Progenitor cell of endocrine pancreas (in vitro differentiated cells): Measurements from ENCODE around the gene C5orf52. TPM values are rescaled to one million over a fixed set of nuclear protein-coding genes. Genes with fewer than 3 reads are reported as not detected.
"Not testable (repeated sequence)": the region's sequence is repeated elsewhere in the genome, so short reads cannot be mapped to it uniquely, and the experiment has no call there.

Experiments used
- DNase-seq: peaks from one replicate; pipeline ENCODE4 v3.0.0; 2021; ENCODE audit warnings: low spot score; ENCODE audit not compliant: unreplicated experiment
- H3K27ac Mint-ChIP-seq: 2 replicates; pipeline ENCODE4 v1.8.0; 2021; ENCODE audit warnings: mild to moderate bottlenecking, moderate library complexity, mixed read lengths
- H3K27me3 Mint-ChIP-seq: 2 replicates; pipeline ENCODE4 v1.8.0; 2021; ENCODE audit warnings: mixed read lengths
- H3K36me3 Mint-ChIP-seq: 2 replicates; pipeline ENCODE4 v1.8.0; 2022; ENCODE audit warnings: mixed read lengths; ENCODE audit not compliant: insufficient read depth
- H3K4me1 Mint-ChIP-seq: 2 replicates; pipeline ENCODE4 v1.8.0; 2021; ENCODE audit warnings: low read depth, mixed read lengths
- H3K4me3 Mint-ChIP-seq: 2 replicates; pipeline ENCODE4 v1.8.0; 2021; ENCODE audit warnings: low read depth, mild to moderate bottlenecking, moderate library complexity, mixed read lengths
- H3K9me3 Mint-ChIP-seq: 2 replicates; pipeline ENCODE4 v1.8.0; 2021; ENCODE audit warnings: low read depth, mixed read lengths
- total RNA-seq: library from RNA; stranded (reverse); gene quantifications from 2 replicates; pipeline ENCODE4 v1.2.1, GENCODE V29; 2021
- TF ChIP-seq, protein P1 (sequence below): fragments of 200-600 bp; sonication (generic); IDR thresholded peaks from one replicate; pipeline ENCODE4 v1.5.0; 2021; ENCODE audit warnings: antibody characterized with exemption, mild to moderate bottlenecking; ENCODE audit not compliant: unreplicated experiment

Gene C5orf52
- total RNA-seq, 1 donor from 2014 or later: not detected

DNA sequence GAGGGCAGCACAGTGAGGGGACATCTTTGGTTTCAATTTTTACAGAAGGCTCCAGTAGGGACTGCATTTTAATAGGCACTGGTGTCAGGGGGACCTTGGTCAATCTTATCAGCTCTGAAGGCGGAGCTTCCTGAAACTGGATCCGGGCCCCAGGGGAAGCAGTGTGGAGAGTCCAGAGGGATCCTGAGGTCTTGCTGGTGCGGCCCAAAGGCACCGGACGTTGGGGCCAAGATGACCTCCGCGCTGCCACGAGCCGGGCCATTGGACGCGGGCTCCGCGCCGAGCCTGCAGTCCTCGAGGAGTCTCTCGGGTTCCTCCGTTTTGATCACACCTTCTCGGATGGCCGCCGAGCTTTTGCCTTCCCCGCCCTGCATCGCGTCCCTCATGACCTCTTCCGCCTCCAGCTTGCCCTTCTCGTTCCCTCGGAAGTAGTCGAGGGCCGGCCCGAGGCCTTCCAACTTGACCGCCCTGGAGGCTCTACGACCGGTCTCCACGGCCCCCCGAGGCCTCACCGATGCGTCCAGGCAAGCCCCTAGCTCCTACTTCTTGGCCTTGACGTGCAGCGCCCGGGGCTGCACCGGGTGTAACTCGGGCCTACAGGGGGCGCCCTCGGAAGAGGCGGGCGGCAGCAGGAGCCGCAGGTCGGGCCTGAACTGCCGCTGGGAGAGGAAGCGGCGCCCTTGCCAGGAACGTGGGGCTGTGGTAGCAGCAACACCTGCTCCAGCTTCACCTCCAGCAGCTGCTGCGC lies 18.8 kb downstream of the C5orf52 start:
- no peak for DNase-seq
- H3K36me3 Mint-ChIP-seq: peaks cover 2% of the 10 kb centered on the region

DNA sequence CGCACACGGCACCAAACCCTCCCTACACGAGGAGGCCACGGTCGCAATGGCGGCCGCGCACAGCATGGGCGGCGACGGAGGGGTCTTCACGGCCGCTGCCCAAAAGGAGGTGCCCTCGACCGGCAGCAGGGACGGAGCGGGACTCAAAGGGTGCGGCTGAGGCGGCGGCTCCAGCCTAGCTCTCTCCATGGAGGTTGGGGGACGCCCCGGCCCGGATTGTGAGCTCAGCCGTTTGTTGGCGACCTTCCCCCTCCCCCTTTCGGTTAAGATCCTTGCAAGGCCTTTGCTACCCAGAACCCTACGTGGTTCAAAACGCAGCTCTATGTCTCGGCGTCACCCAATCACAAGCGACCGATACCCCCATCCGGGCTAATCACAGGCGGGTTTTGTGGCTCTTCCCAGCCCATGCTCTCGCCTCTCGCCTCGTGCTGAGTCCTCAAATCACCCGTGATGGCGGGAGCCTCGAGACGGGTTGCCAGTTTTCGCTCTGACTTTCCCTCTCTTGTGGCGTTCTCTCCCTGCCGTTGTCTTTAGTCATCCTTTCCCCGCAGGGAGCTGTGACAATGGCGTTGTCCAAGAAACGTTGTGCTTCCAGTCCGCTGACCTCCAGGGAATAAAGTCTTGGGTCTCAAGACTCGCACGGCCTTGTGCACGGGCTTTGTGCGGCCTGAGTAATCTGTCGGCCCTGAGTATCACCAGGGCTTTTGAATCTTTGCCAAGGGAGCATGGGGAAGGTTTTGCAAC lies 19.5 kb downstream of the C5orf52 start:
- no peak for DNase-seq
- Mint-ChIP-seq H3K36me3 (peaks cover 2% of the 10 kb centered on the region), H3K9me3 (peaks cover 15% of the 10 kb centered on the region), H3K4me3 (no peak overlapping the region), H3K27ac (no peak overlapping the region), H3K27me3 (no peaks in the 10 kb centered on the region), H3K4me1 (peaks cover 10% of the 10 kb centered on the region)
- TF ChIP-seq, protein P1, sequence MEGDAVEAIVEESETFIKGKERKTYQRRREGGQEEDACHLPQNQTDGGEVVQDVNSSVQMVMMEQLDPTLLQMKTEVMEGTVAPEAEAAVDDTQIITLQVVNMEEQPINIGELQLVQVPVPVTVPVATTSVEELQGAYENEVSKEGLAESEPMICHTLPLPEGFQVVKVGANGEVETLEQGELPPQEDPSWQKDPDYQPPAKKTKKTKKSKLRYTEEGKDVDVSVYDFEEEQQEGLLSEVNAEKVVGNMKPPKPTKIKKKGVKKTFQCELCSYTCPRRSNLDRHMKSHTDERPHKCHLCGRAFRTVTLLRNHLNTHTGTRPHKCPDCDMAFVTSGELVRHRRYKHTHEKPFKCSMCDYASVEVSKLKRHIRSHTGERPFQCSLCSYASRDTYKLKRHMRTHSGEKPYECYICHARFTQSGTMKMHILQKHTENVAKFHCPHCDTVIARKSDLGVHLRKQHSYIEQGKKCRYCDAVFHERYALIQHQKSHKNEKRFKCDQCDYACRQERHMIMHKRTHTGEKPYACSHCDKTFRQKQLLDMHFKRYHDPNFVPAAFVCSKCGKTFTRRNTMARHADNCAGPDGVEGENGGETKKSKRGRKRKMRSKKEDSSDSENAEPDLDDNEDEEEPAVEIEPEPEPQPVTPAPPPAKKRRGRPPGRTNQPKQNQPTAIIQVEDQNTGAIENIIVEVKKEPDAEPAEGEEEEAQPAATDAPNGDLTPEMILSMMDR: no peak

More for the DNA sequence above, 18.8 kb downstream of the C5orf52 start:
- Mint-ChIP-seq H3K4me1 (peaks cover 12% of the 10 kb centered on the region), H3K9me3 (peaks cover 15% of the 10 kb centered on the region), H3K27ac (no peak overlapping the region), H3K27me3 (no peaks in the 10 kb centered on the region), H3K4me3 (no peak overlapping the region)
- TF ChIP-seq, protein P1: no peak

DNA sequence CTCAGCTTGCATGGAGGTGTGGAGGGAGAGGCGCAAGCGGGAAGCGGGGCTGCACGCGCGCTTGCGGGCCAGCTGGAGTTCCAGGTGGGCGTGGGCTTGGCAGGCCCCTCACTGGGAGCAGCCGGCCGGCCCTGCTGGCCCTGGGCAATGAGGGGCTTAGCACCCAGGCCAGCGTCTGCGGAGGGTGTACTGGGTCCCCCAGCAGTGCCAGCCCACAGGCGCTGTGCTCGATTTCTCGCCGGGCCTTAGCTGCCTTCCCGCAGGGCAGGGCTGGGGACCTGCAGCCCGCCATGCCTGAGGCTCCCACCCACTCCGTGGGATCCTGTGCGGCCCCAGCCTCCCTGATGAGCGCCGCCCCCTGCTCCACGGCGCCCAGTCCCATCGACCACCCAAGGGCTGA lies 22.5 kb downstream of the C5orf52 start:
- not testable (repeated sequence) for H3K27ac Mint-ChIP-seq, H3K27me3 Mint-ChIP-seq, H3K36me3 Mint-ChIP-seq, DNase-seq, H3K4me1 Mint-ChIP-seq, H3K4me3 Mint-ChIP-seq
- H3K9me3 Mint-ChIP-seq: peaks cover 23% of the 10 kb centered on the region

DNA sequence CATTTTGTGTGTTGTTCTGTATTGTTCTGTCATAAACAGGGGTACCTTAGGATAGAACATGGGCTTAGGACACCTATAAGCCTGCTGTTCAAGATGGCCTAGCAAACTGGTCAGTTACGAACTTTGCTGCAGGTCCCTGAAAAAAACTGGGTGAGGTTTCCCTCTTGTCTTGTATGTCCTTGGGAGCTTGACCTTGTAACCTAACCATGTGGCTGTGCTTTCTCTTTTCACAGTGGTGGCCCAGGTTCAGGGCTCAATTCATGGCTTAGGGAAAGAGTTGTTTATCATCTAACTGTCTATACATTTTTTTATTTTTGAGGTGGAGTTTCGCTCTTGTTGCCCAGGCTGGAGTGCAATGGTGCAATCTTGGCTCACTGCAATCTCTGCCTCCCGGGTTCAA lies 24.8 kb downstream of the C5orf52 start:
- DNase-seq, H3K27me3 Mint-ChIP-seq, H3K4me1 Mint-ChIP-seq, H3K36me3 Mint-ChIP-seq, H3K27ac Mint-ChIP-seq, H3K4me3 Mint-ChIP-seq: not testable (repeated sequence)
- H3K9me3 Mint-ChIP-seq: peaks cover 25% of the 10 kb centered on the region

DNA sequence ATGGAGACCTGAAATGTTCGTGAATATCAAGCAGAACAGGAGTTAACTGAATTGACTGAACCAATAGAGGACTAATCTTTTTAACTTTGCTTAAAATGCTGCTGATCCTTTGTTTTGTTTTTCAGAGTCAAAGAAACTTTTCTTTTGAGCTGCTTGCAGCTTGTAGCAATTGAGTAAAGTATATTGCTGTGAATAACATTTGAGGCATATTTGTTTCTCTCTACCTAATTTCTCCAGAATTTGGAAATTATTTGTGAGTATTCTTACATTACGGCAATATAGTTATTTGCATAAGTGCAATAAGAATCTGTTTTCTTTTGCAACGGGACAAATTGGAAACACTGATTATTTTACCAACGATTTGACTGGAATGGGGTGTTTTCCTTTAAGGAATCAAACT lies 27.3 kb downstream of the C5orf52 start:
- not testable (repeated sequence) for H3K4me3 Mint-ChIP-seq, H3K4me1 Mint-ChIP-seq, H3K36me3 Mint-ChIP-seq, H3K27ac Mint-ChIP-seq, H3K27me3 Mint-ChIP-seq, DNase-seq
- H3K9me3 Mint-ChIP-seq: peaks cover 14% of the 10 kb centered on the region

DNA sequence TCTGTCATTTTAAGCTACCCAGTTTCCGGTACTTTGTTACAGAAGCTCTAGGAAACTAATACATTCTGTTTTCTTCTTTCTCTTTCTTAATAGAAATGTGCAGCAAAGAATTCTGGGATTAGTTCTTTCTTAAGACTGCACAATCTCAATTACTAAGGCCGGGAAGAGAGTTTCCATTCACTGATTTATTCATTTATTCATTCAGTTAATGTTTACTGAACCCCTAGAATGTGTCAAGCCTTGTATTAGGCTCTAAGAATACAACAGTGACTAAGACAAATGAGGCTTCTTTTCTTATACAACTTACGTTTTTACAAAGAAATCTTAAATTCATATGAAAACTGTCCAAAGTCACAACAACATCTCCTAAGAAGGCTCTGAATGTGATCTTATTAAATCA lies 32.4 kb downstream of the C5orf52 start:
- H3K9me3 Mint-ChIP-seq: peaks cover 4% of the 10 kb centered on the region
- no peaks in the 10 kb centered on the region for H3K4me1 Mint-ChIP-seq
- no peak for DNase-seq
- no peak overlapping the region for H3K27ac Mint-ChIP-seq
- peaks cover 8% of the 10 kb centered on the region for H3K27me3 Mint-ChIP-seq
- H3K4me3 Mint-ChIP-seq: no peak overlapping the region
- H3K36me3 Mint-ChIP-seq: peaks cover under 1% of the 10 kb centered on the region
- TF ChIP-seq, protein P1: no peak
